Measurements from ENCODE around the gene RASGRF1. TPM values are rescaled to one million over a fixed set of nuclear protein-coding genes. Genes with fewer than 3 reads are reported as not detected.

The RASGRF1 gene
- total RNA-seq, 1 donor from 2014 or later, result 11.4 TPM

GRCh38 chr15:78921517-78921916 lies 169.1 kb downstream of the RASGRF1 start:
- H3K36me3 Mint-ChIP-seq (ENCODE audit: low read depth), result peaks cover 78% of the 10 kb centered on the region
- POLR2A ChIA-PET, result interaction anchor here (0.8 to 2.6 kb wide), 7 partner anchors 9 to 104 kb away, joined by 3 to 15 read pairs (median 8); partner anchors contain the start of gene MORF4L1
- CTCF ChIA-PET, result interaction anchor here (0.9 to 2.8 kb wide), 8 partner anchors 11 to 263 kb away, joined by 3 to 17 read pairs (median 6); no protein-coding TSS in a partner anchor

GRCh38 chr15:78917888-78918287 lies 172.7 kb downstream of the RASGRF1 start:
- Mint-ChIP-seq H3K36me3 (ENCODE audit: low read depth) (peaks cover 61% of the 10 kb centered on the region), H3K4me1 (peaks cover 12% of the 10 kb centered on the region), H3K9me3 (no peaks in the 10 kb centered on the region), H3K4me3 (no peak overlapping the region), H3K27ac (peak overlapping the region; percentile 24), H3K27me3 (no peaks in the 10 kb centered on the region)
- ATAC-seq (ENCODE audit: low read depth) (no peak), DNase-seq (no peak)
- no peak for TF ChIP-seq CTCF (IDR thresholded peaks at IDR 0.05)
- POLR2A ChIA-PET, result interaction anchor here (0.7 kb wide), 2 partner anchors 61 to 81 kb away, joined by 3 to 6 read pairs; no protein-coding TSS in a partner anchor
- CTCF ChIA-PET, result no interaction called here
- intact Hi-C loops (cut with micrococcal nuclease), result no loop called here

More at GRCh38 chr15:78921517-78921916, 169.1 kb downstream of the RASGRF1 start:
- H3K9me3 Mint-ChIP-seq, result no peaks in the 10 kb centered on the region
- intact Hi-C loops (cut with micrococcal nuclease), result no loop called here
- DNase-seq (no peak), ATAC-seq (ENCODE audit: low read depth) (no peak)
- TF ChIP-seq CTCF (IDR thresholded peaks at IDR 0.05), result no peak
- no peaks in the 10 kb centered on the region for H3K27me3 Mint-ChIP-seq
- peaks cover 13% of the 10 kb centered on the region for H3K4me1 Mint-ChIP-seq
- H3K27ac Mint-ChIP-seq, result peak overlapping the region; percentile 53
- no peak overlapping the region for H3K4me3 Mint-ChIP-seq

DNA sequence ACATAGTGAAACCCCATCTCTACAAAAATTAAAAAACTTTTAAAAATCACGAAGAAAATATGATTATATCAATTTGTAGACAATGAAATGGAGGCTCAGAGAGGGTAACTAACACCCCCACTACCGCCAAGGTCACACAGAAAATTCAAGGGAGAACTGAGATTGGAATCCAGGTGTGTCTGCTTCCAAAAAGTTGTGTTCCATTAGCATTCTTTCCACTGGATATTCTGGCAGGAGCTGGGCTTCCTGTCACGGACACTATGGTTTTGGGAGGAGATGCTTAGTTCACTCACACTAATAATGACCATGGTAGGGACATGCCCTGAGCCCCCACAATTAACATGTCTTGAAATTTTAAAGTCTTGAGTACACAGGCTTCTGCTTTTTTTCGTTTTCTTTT lies 174.5 kb downstream of the RASGRF1 start:
- DNase-seq, result no peak
- Mint-ChIP-seq H3K4me3 (no peak overlapping the region), H3K9me3 (no peaks in the 10 kb centered on the region), H3K27me3 (no peaks in the 10 kb centered on the region), H3K4me1 (peaks cover 11% of the 10 kb centered on the region), H3K27ac (no peak overlapping the region), H3K36me3 (ENCODE audit: low read depth) (peaks cover 58% of the 10 kb centered on the region)
- POLR2A ChIA-PET, result interaction anchor here (0.7 to 1.1 kb wide), 2 partner anchors 30 to 88 kb away, joined by 3 to 4 read pairs; no protein-coding TSS in a partner anchor
- intact Hi-C loops (cut with micrococcal nuclease), result no loop called here
- CTCF ChIA-PET, result interaction anchor here (0.7 to 1.0 kb wide), 2 partner anchors 109 to 268 kb away, joined by 3 to 4 read pairs; no protein-coding TSS in a partner anchor
- ATAC-seq (ENCODE audit: low read depth), result no peak
- no peak for TF ChIP-seq CTCF (IDR thresholded peaks at IDR 0.05)

DNA sequence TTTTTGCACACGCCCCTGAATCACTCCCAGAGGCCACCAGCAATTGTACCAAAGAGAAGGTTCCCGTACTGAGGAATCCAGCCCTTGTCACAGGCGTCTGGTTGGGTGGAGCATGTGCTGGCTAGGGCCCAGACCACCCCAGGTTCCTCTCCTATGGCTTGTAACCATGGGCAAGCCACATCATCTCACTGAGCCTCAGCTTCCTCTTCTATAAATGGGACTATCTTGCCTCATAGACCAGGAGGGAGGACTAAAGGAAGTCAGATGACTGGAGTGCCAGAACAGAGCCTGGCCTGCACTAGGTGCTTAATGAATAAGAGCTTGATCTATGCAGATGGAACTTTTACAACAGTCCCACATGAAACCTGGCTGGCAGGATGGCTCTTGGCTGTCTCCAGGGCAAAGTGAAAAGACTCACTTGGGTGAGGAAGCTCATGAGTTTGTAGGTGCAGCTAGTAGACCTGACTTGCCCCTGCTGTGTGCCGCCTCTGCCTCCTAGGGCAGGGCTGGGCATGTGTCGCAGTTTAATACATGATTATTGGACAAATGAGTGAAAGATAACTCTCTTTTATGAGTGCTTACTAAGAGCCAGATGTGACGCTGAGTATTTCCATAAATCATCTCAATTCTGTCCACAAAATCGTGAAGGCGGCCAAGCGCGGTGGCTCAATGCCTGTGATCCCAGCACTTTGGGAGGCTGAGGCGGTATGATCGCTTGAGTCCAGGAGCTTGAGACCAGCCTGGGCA lies 175.1 kb downstream of the RASGRF1 start:
- Mint-ChIP-seq H3K4me1 (peaks cover 11% of the 10 kb centered on the region), H3K4me3 (no peak overlapping the region), H3K27me3 (no peaks in the 10 kb centered on the region), H3K27ac (peak overlapping the region; percentile 19), H3K36me3 (ENCODE audit: low read depth) (peaks cover 61% of the 10 kb centered on the region), H3K9me3 (no peaks in the 10 kb centered on the region)
- POLR2A ChIA-PET, result interaction anchor here (1.1 kb wide), 1 partner anchor 88 kb away, joined by 3 read pairs; no protein-coding TSS in a partner anchor
- DNase-seq (no peak), ATAC-seq (ENCODE audit: low read depth) (no peak)
- CTCF ChIA-PET, result interaction anchor here (1.0 kb wide), 2 partner anchors 269 kb away, joined by 3 to 4 read pairs; no protein-coding TSS in a partner anchor
- intact Hi-C loops (cut with micrococcal nuclease), result no loop called here
- no peak for TF ChIP-seq CTCF (IDR thresholded peaks at IDR 0.05)

Measured in activated B cell treated with CpG ODN at 0.5 μM for 24 hours (primary cell).